GM19372 (cell line): ENCODE measurements around the gene CDHR2.

ENCODE experiments used
- ATAC-seq: cut with Tn5 transposase; IDR thresholded peaks from one replicate; pipeline ENCODE4 v1.9.1; 2021; ENCODE audit warnings: mild to moderate bottlenecking, low read depth, moderate library complexity; ENCODE audit not compliant: unreplicated experiment

The CDHR2 gene

GRCh38 chr5:176527246-176528222 lies 21.6 kb upstream of the CDHR2 start:
- no peak for ATAC-seq

- ATAC-seq: no peak
Measured at GRCh38 chr5:176528301-176528700, 20.8 kb upstream of the CDHR2 start.

DNA sequence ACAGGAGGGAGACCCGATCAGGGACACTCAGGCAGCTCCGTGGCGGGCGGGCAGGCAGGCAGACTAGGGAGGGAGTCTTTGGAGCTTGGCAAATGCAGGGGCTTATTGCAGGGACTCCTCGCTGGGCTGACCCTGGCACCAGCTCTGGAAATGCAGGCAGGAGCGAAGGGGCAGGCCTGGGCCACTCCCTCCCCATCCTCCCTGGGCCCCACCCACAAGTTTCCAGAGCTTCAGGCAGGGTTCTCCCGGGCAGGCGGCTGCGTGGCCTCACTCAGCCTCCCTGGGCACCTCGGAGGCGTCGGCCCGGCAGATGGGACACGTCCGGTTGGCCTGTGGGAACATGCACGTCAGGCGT lies 20.4 kb upstream of the CDHR2 start:
- no peak for ATAC-seq

DNA sequence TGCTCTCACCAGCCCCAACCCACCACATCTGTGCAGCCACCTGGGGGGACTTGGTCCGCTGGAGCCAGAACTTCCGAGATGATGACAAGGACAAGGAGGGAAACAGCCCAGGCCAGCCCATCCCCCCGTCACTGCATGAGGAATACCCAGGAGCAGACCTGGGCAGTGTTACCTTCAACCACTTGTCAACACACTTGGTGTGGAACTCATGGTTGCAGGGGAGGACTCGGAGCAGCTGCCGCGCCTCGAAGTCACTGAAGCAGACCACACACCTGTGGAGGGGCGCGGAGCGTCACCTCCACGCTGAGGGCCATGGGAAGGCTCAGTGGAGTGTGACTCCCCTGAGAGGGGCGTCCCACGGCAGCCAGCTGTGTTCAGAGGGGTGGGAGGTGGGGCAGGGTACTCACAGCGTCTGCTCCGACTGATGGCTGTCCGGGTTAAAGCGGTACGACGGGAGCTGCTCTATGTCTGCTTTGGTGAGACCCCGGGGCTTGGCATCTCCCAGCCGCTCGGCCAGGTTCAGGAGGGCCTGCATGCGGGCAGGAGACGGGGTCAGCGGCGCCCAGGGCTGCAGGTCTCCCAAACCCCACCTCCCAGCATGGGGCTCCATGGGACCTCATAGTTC lies 19.9 kb upstream of the CDHR2 start:
- no peak for ATAC-seq

GRCh38 chr5:176529741-176530141 lies 19.4 kb upstream of the CDHR2 start:
- no peak for ATAC-seq

DNA sequence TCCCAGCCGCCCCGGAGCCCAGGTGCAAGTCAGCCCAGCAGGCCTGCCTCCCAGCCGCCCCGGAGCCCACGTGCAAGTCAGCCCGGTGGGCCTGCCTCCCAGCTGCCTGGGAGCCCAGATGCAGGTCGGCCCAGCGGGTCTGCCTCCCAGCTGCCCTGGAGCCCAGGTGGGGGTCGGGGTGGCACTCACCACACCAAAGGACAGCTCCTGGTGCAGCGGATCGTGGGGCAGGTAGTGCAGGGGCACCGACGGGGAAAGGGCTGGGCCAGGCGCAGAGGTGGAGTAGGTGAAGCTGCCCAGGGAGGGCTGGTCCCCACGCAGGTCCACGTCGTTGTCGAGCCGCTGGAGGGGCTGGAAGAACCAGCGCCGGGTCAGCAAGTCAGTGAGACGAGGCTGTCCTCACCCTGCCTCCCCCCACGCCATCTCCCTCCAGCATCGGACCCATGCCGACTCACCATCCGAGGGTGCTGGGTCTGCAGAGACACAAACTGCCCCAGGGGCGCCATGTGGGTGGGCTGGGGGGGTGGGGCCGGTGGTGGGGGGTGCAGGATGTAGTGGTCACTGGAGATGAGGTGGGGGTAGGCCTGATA lies 18.7 kb upstream of the CDHR2 start:
- no peak for ATAC-seq

DNA sequence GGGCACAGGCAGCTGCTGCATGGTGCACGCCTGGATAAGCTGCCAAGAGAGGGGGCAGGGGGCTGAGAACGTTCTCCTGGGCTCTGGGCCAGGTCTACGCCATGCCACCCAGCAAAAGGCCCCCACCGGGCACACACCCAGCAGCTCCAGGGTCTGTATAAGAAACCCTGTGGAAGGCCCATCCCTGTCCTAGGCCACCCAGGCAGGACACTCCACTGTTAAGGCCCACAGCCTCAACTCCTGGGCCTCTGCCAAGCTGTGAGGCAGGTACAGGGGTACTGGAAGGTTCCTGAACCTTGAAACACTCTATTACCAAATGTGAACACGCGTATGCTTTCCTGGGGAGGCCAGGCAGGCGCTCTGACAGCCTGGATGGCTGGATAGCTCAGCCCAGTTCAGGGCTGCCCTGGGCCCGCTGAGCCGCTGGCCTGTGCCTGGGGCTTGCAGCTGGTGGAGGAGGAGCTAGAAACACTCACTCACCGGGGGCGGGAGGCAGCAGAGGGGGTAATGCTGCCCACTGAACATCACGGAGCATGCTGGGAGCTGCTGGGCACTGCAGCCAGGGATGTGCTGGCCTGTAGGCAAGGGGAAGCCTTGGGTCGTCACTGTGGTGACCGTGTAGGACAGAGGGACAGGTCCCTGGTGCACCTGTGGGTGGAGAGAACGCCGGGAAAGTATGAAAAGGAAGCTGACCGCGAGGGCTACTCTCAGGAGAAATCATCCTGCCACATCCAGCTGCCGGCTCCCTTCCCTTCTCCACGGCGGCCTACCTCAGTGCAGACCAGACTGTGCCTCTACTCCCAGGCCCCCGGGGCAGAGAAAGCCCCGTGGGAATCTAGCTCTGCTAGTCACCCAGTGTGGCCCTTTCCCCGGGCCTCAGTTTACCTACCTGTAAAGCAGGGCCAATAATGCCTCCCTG lies 17.9 kb upstream of the CDHR2 start:
- ATAC-seq: no peak

GRCh38 chr5:176531902-176532493 lies 17.1 kb upstream of the CDHR2 start:
- ATAC-seq: no peak

DNA sequence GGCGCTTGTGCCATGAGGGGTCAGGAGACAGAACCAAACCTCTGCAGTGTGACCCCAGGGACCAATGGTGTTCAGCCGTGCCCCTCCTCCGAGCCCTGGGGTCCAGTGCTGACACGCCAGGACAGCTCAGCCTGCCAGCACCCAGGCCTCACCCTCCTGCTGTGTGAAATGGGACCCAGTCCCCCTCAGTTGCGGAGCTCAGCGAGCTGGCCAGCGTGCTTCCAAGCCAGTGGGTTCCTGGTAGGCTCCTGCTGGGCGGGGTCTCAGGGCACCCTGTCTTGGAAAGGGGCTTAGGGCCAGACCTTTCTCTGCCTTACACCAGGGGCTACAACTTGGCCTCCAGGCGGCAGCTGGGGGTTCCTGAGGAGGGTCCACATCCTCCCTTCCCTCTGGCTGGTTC lies 16.3 kb upstream of the CDHR2 start:
- no peak for ATAC-seq

DNA sequence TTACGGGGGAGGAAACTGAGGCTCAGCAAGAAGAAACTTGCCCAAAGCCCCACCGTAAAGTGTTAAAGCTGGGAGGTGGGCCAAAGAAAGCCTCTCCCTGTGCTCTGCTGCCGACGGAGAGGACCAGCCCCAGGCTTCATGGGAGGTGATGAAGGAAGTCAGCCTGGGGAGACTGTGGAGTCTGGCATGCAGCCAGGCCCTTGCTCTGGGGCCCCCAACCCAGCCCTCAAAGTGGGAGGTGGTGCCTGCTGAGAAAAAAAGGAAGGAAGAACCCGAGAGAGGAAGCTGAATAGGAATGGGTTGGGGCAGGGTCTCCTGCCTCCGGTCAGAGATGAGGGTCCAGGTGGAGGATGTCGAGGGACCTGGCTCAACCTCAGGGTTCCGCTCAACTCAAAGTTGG lies 15.8 kb upstream of the CDHR2 start:
- no peak for ATAC-seq

GRCh38 chr5:176533894-176534611 lies 15.1 kb upstream of the CDHR2 start:
- no peak for ATAC-seq

DNA sequence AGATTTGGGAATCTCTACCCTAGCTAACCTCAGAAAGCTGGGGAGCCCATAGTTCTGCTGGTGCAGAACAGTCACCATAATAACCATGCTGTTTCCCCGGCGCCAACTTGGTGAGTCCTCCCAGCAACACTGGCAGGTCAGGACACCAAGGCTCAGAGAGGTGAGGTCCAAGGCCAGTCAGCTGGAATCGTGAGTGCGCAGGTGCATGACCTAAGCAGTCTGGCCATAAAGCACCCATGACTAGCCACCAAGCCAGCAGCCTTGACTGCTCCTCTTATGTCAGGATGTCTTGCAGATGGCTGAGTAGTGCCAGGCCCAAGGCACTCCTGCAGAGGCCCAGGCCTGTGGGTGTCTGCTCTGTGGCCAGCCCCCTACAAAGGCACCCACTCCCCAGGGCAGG lies 14.5 kb upstream of the CDHR2 start:
- ATAC-seq: no peak

DNA sequence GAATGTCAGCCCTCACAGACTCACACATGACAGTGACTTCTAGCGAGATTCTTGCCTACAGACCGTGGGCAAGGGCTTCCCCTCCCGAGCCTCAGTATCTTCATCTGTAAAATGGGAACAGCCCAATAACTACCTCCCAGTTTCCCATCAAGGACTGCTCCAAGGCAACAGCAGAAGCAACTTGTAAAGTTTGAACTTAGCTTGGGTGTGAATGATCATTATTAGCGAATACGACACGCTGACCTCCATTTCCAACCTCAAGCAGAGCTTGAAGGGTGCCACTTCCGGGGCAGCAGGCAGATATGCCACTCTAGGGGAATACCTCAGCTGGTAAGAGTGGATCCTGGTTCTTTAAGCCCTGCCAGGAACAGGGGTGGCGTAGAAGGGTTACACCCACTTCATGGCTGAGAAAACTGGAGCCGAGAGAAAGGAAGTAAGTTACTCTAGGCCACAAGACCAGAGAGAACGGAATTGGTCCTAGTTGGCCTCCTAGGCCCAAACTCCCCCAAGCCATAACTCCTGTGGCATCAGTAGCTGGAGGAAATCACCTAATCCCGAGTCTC lies 14.0 kb upstream of the CDHR2 start:
- ATAC-seq: no peak

DNA sequence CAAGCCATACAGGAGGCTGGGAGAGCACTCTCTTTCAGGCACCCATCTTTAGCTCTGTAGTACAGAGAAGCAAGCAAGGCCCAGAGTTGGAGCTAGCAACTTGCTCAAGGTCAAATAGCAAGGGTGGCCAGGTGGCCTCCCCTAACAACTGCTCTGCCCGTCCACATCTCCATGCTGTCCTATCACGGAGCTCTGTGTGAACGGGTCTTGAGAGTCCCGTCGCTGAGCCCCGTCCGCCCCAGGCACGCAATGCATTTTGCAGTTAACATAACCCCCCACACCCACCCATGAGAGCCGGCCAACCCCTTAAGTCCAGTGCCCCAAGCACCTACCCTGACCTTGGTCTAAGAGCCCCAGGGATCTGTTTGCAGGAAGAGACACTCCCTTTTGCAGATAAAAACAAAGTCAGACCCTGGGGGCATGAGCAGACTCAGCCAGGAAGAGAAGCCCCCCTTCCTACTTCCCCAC lies 13.4 kb upstream of the CDHR2 start:
- no peak for ATAC-seq

DNA sequence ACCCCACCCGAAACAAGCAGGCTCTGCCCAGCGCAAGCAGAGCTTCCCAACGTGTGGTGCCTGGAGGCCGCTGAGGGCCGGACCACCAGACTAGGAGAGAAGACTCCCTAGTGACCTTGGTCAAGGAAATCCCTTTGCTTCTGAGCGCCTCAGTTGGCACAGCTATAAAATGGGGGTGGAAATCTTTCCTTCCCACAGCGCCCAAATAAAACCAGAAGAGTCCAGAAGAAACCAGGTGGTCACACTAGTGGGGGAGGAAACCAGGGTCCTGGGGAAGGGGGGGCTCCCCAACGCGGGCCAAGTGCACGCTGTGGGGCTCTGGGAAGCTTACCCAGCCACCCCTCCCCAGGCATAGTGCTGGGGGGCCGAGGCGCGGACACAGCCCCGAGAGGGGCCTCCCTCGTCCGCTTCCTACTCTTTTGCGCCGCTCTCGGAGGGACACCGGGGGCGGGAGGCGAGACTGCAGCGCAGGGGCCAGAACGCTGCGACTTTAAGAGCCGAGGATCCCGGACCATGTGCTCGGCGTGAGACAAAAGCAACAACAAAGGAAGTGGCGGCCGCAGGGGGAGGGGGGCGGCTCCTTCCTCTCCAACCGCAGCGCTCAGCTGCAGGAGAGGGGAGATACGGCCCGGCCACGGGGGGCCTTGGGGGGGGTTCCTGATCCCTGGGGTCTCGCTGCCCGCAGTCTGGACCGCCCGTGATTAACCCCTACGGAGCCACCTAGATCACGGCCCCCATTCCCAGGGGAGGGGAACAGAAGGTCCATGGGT lies 12.8 kb upstream of the CDHR2 start:
- no peak for ATAC-seq

GRCh38 chr5:176536902-176537553 lies 12.1 kb upstream of the CDHR2 start, which contains the start of gene RNF44:
RNF44 (minus strand) TSS chr5:176537402; CDS start chr5:176532472, 4,930 bp downstream.
- peak; percentile 49 for ATAC-seq

- ATAC-seq: peak; percentile 61
Measured at GRCh38 chr5:176537554-176538229, 11.4 kb upstream of the CDHR2 start.
